ENCODE data around the gene SPOCK1. TPM values are rescaled to one million over a fixed set of nuclear protein-coding genes. Genes with fewer than 3 reads are reported as not detected.

SPOCK1 gene
- total and polyA plus RNA-seq, 2 experiments from 2014 or later, result 8.2 to 10.5 TPM

- Mint-ChIP-seq H3K9me3 (no peaks in the 10 kb centered on the region), H3K27me3 (ENCODE audit: insufficient read depth, low read depth, poor library complexity) (no peaks in the 10 kb centered on the region), H3K36me3 (ENCODE audit: low read depth) (no peaks in the 10 kb centered on the region), H3K4me1 (no peaks in the 10 kb centered on the region), H3K4me3 (no peak overlapping the region), H3K27ac (no peak overlapping the region)
- H4K20me1 ChIP-seq (replicated peaks; ENCODE audit: insufficient read depth), result no peaks in the 10 kb centered on the region
- H3K79me2 ChIP-seq (replicated peaks; ENCODE audit: insufficient read depth), result no peaks in the 10 kb centered on the region
- H3K9me2 ChIP-seq (ENCODE audit: insufficient read depth), result no peaks in the 10 kb centered on the region
- TF ChIP-seq, protein P1, sequence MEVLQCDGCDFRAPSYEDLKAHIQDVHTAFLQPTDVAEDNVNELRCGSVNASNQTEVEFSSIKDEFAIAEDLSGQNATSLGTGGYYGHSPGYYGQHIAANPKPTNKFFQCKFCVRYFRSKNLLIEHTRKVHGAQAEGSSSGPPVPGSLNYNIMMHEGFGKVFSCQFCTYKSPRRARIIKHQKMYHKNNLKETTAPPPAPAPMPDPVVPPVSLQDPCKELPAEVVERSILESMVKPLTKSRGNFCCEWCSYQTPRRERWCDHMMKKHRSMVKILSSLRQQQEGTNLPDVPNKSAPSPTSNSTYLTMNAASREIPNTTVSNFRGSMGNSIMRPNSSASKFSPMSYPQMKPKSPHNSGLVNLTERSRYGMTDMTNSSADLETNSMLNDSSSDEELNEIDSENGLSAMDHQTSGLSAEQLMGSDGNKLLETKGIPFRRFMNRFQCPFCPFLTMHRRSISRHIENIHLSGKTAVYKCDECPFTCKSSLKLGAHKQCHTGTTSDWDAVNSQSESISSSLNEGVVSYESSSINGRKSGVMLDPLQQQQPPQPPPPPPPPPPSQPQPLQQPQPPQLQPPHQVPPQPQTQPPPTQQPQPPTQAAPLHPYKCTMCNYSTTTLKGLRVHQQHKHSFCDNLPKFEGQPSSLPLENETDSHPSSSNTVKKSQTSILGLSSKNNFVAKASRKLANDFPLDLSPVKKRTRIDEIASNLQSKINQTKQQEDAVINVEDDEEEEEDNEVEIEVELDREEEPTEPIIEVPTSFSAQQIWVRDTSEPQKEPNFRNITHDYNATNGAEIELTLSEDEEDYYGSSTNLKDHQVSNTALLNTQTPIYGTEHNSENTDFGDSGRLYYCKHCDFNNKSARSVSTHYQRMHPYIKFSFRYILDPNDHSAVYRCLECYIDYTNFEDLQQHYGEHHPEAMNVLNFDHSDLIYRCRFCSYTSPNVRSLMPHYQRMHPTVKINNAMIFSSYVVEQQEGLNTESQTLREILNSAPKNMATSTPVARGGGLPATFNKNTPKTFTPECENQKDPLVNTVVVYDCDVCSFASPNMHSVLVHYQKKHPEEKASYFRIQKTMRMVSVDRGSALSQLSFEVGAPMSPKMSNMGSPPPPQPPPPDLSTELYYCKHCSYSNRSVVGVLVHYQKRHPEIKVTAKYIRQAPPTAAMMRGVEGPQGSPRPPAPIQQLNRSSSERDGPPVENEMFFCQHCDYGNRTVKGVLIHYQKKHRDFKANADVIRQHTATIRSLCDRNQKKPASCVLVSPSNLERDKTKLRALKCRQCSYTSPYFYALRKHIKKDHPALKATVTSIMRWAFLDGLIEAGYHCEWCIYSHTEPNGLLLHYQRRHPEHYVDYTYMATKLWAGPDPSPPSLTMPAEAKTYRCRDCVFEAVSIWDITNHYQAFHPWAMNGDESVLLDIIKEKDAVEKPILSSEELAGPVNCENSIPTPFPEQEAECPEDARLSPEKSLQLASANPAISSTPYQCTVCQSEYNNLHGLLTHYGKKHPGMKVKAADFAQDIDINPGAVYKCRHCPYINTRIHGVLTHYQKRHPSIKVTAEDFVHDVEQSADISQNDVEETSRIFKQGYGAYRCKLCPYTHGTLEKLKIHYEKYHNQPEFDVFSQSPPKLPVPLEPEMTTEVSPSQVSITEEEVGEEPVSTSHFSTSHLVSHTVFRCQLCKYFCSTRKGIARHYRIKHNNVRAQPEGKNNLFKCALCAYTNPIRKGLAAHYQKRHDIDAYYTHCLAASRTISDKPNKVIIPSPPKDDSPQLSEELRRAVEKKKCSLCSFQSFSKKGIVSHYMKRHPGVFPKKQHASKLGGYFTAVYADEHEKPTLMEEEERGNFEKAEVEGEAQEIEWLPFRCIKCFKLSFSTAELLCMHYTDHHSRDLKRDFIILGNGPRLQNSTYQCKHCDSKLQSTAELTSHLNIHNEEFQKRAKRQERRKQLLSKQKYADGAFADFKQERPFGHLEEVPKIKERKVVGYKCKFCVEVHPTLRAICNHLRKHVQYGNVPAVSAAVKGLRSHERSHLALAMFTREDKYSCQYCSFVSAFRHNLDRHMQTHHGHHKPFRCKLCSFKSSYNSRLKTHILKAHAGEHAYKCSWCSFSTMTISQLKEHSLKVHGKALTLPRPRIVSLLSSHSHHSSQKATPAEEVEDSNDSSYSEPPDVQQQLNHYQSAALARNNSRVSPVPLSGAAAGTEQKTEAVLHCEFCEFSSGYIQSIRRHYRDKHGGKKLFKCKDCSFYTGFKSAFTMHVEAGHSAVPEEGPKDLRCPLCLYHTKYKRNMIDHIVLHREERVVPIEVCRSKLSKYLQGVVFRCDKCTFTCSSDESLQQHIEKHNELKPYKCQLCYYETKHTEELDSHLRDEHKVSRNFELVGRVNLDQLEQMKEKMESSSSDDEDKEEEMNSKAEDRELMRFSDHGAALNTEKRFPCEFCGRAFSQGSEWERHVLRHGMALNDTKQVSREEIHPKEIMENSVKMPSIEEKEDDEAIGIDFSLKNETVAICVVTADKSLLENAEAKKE (CRISPR knock-in tag; IDR thresholded peaks at IDR 0.05), result no peak
- no peak for TF ChIP-seq NANOG (IDR thresholded peaks at IDR 0.05; ENCODE audit: borderline replicate concordance)
- no peak for TF ChIP-seq CTCF (conservative IDR thresholded peaks at IDR 0.05; ENCODE audit: low read depth in 2 of 2)
- no peak for TF ChIP-seq STAT1 (IDR thresholded peaks at IDR 0.05; ENCODE audit: unreplicated experiment)
- TF ChIP-seq JUNB (IDR thresholded peaks at IDR 0.05; ENCODE audit: unreplicated experiment), result no peak
- TF ChIP-seq POLR2AphosphoS5 (IDR thresholded peaks at IDR 0.05; ENCODE audit: low read depth), result no peak
- H3K4me2 ChIP-seq, result no peak overlapping the region
- ATAC-seq (no peak), DNase-seq (ENCODE audit: low spot score) (no peak)
- no peak overlapping the region for H3K4me3 ChIP-seq
- H3F3A ChIP-seq (replicated peaks; ENCODE audit: low read depth), result no peaks in the 10 kb centered on the region
- H3K27ac ChIP-seq (ENCODE audit: low read depth), result no peak overlapping the region
- H3K27me3 ChIP-seq (ENCODE audit: insufficient read depth), result no peaks in the 10 kb centered on the region
- no peaks in the 10 kb centered on the region for H3K36me3 ChIP-seq (ENCODE audit: insufficient read depth)
- no peaks in the 10 kb centered on the region for H3K4me1 ChIP-seq (ENCODE audit: insufficient read depth)
- no peak overlapping the region for H2AFZ ChIP-seq
Measured at GRCh38 chr5:137221943-137222342, 277.2 kb downstream of the SPOCK1 start.

Measured in GM23338 (cell line).